ENCODE data around the gene CH25H. TPM values are rescaled to one million over a fixed set of nuclear protein-coding genes. Genes with fewer than 3 reads are reported as not detected.

The CH25H gene
- total RNA-seq, 1 donor from 2014 or later: 0.10 TPM

DNA sequence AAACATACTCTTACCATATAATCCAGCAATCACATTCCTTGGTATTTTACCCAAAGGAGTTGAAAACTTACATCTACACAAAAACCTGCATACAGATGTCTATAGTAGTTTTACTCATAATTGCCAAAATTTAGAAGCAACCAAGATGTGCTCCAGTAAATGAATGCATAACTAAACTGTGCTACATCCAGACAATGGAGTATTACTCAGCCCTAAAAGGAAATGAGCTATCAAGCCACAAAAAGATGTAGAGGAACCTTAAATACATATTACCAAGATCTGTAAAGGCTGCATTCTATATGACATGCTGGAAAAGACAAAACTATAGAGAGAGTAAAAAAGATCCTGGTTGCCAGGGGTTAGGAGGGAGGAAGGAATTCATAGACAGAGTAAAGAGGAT lies 21.8 kb upstream of the CH25H start:
- DNase-seq (ENCODE audit: low read depth): no peak

DNA sequence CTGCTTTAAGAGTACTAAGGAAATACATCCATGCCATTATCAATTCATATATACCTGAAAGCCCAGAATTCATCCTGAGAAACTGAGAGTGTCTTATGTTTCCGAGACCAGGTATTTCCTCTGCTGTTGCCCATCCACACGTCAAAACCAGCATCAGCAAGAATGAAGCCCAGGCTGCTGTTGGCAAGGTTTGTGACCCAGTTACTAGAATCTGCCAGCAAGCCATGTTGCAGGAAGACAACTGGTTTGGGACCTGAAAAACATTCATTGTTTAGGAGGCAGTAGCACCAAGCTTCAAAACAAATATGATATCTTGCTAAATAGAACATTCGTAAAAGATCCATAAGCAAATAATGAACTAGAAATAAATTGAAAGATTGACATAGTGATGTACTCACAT lies 21.0 kb upstream of the CH25H start:
- DNase-seq (ENCODE audit: low read depth): no peak

DNA sequence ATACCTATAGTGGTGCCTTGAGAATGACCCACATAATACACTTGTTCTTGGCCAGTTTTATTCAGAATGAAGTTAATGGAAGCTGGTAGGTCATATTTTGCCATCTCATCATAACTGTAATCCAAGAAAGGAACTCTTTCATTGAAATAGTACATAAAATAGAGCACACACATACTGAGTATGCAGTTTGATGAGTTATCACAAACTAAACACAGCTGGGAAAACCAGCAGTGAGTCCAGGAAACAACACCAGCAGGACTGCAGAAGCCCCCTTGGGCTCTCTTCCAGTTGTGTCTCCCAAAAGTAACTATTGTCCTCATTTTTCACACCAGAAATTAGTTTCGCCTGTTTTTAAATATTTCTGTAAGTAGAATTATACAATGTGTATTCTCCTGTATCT lies 19.8 kb upstream of the CH25H start:
- DNase-seq (ENCODE audit: low read depth): no peak

- DNase-seq (ENCODE audit: low read depth): no peak
These were observed 17.8 kb upstream of the CH25H start for GRCh38 chr10:89224739-89225443.

DNA sequence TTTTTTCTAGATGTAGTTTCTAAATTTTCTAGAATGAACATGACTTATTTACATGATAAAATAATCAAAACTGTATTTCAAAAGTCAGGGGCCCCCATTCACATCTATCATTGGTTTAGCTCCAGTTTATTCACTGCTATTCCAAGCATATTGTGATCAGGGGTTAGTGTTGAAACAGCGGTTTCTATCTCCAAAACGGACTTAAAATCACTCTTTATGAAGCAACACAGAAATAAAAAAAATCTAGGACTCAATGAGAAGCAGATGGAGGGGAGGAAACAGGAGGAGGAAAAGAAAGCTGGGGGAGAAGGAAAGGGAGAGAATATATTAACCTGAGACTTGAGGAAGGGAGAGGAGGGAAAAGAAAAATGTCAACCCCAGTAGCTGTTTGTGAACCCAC lies 14.8 kb upstream of the CH25H start:
- no peak for DNase-seq (ENCODE audit: low read depth)

- DNase-seq (ENCODE audit: low read depth): no peak
These were observed 12.5 kb upstream of the CH25H start for GRCh38 chr10:89219513-89220218.

DNA sequence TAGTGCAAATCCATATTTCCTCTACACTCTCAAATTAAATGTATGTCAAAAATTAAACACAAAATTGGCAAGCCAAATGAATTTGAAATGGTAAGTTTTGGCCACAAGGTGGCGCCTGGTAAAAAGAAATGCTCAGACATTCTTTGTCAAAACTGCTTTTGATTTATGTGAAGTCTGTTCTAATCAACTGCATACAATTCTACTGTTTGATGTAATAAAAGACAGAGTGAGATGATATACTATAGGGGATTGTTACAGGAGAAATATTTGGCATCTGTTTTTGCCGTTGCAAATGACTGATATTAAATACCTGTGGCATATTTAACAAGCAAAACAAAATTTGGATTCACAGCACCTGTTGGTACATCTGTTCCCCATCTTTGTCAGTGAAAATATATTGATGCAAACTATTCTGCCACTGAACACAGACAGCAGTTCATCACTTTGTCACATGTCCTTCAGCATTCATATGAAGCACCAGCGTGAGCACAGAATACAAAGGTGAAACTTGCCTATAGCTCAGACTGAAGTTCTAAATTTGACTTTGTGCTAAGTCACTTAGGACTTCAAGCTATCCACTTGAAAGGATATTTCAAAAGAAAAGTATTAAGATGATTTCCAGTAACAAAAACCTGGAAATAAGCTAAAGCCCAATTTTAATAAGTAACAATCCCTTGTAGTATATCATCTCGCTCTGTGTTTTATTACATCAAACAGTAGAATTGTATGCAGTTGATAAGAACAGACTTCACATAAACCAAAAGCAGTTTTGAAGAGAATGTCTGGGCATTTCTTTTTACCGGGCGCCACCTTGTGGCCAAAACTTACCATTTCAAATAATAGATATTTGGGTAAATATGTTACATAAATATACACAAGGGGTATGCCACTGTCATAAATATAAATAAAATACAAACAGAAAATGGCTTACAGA lies 10.2 kb upstream of the CH25H start:
- DNase-seq (ENCODE audit: low read depth): peak; percentile 60

GRCh38 chr10:89216056-89216455 lies 8.9 kb upstream of the CH25H start:
- DNase-seq (ENCODE audit: low read depth): no peak

DNA sequence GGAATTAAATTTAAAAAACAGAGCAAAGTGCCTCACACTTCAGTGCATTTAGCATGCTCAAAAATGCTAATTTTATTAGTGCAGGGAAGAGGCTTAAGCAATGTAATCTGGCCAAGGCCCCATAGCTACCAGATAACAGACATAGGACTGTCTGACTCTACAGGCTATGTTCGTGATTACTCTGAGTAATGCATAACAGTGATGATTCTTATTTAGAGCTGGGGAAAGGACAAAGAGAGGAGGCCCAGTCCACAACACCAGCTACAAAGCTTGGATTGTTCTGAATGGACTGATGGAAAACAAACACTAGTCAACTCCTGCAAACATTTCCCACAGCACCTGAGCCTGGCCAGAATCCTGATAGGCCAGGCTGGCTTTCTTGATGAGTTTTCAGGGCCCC lies 8.4 kb upstream of the CH25H start:
- no peak for DNase-seq (ENCODE audit: low read depth)

- no peak for DNase-seq (ENCODE audit: low read depth)
These were observed 7.5 kb upstream of the CH25H start for GRCh38 chr10:89214566-89215165.

DNA sequence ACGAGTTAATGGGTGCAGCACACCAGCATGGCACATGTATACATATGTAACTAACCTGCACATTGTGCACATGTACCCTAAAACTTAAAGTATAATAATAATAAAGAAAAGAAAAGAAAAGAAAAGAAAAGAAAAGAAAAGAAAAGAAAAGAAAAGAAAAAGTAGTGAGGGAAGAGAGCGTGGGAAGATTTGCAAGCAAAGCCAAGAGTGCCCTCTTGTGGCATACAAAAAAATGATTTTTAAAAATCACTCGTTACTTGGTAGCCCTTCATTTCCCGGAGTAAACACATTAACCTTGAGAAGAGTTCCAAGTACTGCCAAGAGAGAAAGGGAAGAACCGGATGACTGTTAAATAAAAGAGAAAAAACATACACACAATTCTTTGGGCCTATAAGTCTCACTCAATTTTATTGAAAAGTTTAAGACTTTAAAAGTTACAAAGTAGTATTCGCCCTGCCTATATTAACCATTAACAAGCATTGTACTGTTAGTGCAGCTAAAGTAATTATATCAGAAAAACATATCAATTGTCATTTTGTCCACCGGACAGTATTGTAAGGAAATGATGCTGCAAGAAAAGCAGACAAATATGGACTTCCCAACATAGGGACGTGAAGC lies 6.2 kb upstream of the CH25H start:
- DNase-seq (ENCODE audit: low read depth): peak; percentile 70

DNA sequence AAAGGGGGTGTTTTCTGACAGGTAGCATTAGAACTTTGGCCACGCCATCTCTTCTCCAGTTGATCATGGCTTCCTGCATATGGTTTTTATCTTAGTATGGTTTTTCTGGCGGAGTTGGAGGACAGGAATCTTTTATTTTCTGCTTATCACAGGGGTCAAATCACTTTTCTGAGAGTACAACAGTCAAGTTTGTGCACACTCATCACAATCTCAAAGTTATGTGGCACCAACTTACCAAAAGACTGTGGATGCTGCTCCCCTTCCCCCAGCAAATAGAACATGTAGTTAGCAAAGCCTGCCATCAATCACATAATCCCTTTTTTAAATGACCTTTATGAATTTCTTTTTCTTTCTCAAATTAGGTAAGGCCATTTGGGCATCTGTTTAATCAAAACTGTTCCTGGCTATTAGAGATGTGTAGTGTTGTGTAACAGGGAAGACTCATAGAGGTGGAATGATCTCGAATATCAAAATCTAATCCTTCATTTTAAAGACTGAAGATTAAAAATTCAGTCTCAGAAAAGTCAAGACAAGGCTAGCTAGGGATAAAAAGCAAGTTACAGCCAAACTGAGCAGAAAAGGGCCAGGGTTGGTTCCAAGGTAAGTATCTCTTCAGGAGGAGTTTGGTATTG lies 3.8 kb upstream of the CH25H start:
- no peak for DNase-seq (ENCODE audit: low read depth)

- DNase-seq (ENCODE audit: low read depth): peak; percentile 26
These were observed 2.6 kb upstream of the CH25H start for GRCh38 chr10:89209718-89210117.

DNA sequence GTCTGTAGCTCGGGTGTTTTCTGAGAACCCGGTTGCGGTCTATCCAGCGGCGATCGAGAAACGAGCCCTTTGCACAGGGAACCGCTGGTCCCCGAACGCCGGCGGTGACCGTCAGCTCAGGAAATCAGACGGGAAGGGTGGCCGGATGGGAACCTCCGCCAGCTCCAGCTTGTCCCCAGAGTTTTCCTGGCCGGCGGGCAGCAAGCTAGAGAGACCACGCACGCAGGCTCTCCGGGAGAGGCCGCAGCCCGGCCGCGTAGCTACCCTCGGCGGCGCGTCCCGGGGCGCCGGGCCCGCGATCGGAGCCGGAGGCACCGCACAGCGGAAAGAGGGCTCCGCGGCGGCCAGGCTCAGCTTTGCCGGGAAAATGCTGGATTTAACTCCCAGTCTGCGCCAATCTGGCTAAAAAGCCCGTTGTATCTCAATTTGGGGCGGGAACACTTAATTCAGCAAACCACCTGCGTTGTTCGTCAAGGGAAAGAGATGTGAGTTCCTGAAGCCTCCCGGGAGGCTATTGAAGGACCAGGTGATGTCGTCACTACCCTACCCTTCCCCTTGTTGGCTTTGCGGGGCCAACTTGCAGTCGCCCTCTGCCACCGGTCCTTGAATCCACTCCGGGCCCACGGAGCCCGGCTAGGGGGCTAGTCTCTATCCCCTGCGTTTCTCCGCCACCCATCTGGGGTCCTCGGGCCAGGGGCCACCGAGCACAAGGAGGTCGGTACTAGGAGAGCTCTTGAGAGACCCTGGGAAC lies 859 bp upstream of the CH25H start:
- DNase-seq (ENCODE audit: low read depth): no peak

- DNase-seq (ENCODE audit: low read depth): peak; percentile 9
These were observed 526 bp downstream of the CH25H start for GRCh38 chr10:89206402-89207180.

DNA sequence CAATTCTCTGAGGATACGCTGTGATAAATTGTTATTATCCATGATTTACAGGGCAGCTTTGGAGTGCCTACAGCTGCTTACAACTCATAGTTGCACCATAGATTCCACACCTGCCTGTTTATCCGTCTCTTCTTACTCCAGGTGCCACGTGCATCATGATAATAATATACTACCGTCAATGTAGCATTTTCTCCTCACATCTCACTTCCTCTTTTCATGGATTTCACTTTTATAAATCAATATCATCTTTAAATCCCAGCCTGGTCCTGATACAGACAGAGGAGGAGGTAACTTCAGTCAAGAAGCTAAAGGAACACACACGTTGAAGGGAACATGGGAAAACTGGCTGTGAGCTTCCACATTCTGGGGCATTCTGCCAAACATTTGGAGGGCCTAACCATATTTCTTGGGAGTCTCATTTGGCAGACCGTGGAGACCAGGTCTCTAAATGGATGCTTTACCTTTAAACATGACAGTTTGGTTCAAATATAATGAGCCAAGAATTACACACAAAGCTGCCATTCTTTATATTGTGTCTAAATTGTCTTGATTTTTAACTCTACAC lies 2.4 kb downstream of the CH25H start:
- DNase-seq (ENCODE audit: low read depth): no peak

DNA sequence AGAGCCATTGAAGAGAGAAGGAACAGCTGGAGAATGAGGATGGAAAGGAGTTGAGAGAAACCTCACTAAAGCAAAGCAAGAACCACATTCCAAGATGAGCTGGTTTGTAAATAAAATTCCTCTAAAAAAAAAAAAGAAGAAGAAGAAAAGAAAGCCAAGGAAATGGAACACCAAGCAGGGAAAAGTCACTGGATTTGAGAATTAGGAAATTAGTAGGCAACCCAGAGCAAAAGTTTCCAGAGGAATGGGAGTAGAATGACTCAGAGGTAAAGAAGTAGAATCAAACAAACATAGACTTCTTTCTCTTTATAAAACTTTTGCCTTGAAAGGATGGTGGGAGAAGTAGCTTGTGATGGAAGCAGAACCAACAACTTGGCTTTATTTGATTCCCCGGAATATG lies 3.9 kb downstream of the CH25H start:
- no peak for DNase-seq (ENCODE audit: low read depth)

DNA sequence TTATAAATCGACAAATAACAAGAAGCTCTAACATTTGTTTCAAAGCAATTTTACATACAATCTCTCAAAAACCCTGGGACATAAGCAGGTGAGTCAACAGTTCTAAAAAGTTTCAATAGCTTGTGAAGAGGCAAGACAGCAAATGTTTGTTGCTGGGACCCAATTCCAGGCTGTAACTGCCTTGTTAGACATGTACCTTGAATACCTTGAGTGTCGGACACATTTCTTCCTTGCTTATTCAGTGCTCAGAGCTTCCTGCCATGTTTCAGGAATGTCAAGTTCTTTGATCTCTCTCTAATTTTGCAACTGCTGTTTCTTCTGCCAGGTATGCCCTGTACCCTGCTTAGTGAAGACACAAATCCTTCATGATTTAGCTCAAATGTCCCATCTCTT lies 5.1 kb downstream of the CH25H start:
- no peak for DNase-seq (ENCODE audit: low read depth)

- no peak for DNase-seq (ENCODE audit: low read depth)
These were observed 5.6 kb downstream of the CH25H start for GRCh38 chr10:89201345-89202032.
